Transverse colon (tissue), 4 donors: Measurements from ENCODE around the gene CDC42EP1.
"Not testable (repeated sequence)": the region's sequence is repeated elsewhere in the genome, so short reads cannot be mapped to it uniquely, and the experiment has no call there.

ENCODE experiments used
- POLR2A ChIP-seq: fragments of 450-650 bp; IDR thresholded peaks from one replicate; pipeline ENCODE4 v1.6.1; 2016; ENCODE audit warnings: antibody characterized with exemption, mild to moderate bottlenecking, moderate library complexity
- POLR2AphosphoS5 ChIP-seq, 3 donors: sonication (generic); formaldehyde crosslinking; IDR thresholded peaks; one replicate each; pipeline ENCODE4 v1.6.1; 2016; ENCODE audit warnings: antibody characterized with exemption in 3 of 3
- TF ChIP-seq, protein P1 (sequence below), 5 experiments: fragments of 200-600 bp in 3 of 5; fragments of 450-650 bp in 2 of 5; sonication (generic) in 3 of 5; IDR thresholded peaks; 1 replicate in 2 of 5; 2 replicates in 3 of 5; pipeline ENCODE4 v1.5.1; 2016 to 2017; ENCODE audit warnings: antibody characterized with exemption in 5 of 5, inconsistent platforms in 3 of 5, mild to moderate bottlenecking in 2 of 5, moderate library complexity in 1 of 5

DNA sequence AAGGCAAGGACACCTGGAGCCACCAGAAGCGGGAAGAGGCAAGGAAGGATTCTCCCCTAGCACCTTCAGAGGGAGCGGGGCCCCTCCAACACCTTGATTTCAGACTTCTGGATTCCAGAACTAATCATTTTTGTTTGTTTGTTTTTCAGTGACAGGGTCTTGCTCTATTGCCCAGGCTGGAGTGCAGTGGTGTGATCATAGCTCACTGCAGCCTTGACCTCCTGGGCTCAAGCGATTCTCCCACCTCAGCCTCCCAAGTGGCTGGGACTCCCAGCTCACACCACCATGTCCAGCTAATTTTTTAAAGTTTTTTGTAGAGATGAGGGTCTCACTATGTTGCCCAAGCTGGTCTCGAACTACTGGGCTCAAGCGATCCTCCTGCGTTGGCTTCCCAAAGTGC lies 20.5 kb upstream of the CDC42EP1 start:
- TF ChIP-seq, protein P1, sequence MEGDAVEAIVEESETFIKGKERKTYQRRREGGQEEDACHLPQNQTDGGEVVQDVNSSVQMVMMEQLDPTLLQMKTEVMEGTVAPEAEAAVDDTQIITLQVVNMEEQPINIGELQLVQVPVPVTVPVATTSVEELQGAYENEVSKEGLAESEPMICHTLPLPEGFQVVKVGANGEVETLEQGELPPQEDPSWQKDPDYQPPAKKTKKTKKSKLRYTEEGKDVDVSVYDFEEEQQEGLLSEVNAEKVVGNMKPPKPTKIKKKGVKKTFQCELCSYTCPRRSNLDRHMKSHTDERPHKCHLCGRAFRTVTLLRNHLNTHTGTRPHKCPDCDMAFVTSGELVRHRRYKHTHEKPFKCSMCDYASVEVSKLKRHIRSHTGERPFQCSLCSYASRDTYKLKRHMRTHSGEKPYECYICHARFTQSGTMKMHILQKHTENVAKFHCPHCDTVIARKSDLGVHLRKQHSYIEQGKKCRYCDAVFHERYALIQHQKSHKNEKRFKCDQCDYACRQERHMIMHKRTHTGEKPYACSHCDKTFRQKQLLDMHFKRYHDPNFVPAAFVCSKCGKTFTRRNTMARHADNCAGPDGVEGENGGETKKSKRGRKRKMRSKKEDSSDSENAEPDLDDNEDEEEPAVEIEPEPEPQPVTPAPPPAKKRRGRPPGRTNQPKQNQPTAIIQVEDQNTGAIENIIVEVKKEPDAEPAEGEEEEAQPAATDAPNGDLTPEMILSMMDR (IDR thresholded peaks at IDR 0.05): not testable (repeated sequence)
- not testable (repeated sequence) for TF ChIP-seq POLR2A; POLR2AphosphoS5 (IDR thresholded peaks at IDR 0.05)
